Measurements from ENCODE around the gene CHCHD5. TPM values are rescaled to one million over a fixed set of nuclear protein-coding genes. Genes with fewer than 3 reads are reported as not detected.

The CHCHD5 gene
- total RNA-seq, 1 donor from 2014 or later = 38.4 TPM

- no peak overlapping the region for H3K4me3 Mint-ChIP-seq (ENCODE audit: low read depth)
- peaks cover 14% of the 10 kb centered on the region for H3K36me3 Mint-ChIP-seq (ENCODE audit: insufficient read depth)
- no peak for TF ChIP-seq CTCF (IDR thresholded peaks at IDR 0.05; ENCODE audit: unreplicated experiment)
Measured at GRCh38 chr2:112588611-112589045, 4.2 kb downstream of the CHCHD5 start.

GRCh38 chr2:112591413-112591812 lies 7.0 kb downstream of the CHCHD5 start:
- TF ChIP-seq CTCF (IDR thresholded peaks at IDR 0.05; ENCODE audit: unreplicated experiment) = no peak
- peaks cover 8% of the 10 kb centered on the region for H3K4me1 Mint-ChIP-seq (ENCODE audit: low read depth)
- H3K4me3 Mint-ChIP-seq (ENCODE audit: low read depth) = no peak overlapping the region
- peak overlapping the region; percentile 56 for H3K27ac Mint-ChIP-seq
- no peak for DNase-seq (ENCODE audit: low spot score, unreplicated experiment)
- peaks cover 15% of the 10 kb centered on the region for H3K36me3 Mint-ChIP-seq (ENCODE audit: insufficient read depth)
- H3K9me3 Mint-ChIP-seq (ENCODE audit: low read depth) = no peaks in the 10 kb centered on the region
- no peaks in the 10 kb centered on the region for H3K27me3 Mint-ChIP-seq

More at GRCh38 chr2:112588611-112589045, 4.2 kb downstream of the CHCHD5 start:
- DNase-seq (ENCODE audit: low spot score, unreplicated experiment) = no peak
- peak overlapping the region; percentile 30 for H3K27ac Mint-ChIP-seq
- H3K4me1 Mint-ChIP-seq (ENCODE audit: low read depth) = peaks cover 15% of the 10 kb centered on the region
- no peaks in the 10 kb centered on the region for H3K27me3 Mint-ChIP-seq
- H3K9me3 Mint-ChIP-seq (ENCODE audit: low read depth) = no peaks in the 10 kb centered on the region

- no peak for TF ChIP-seq CTCF (IDR thresholded peaks at IDR 0.05; ENCODE audit: unreplicated experiment)
- Mint-ChIP-seq H3K27me3 (no peaks in the 10 kb centered on the region), H3K36me3 (ENCODE audit: insufficient read depth) (peaks cover 5% of the 10 kb centered on the region), H3K9me3 (ENCODE audit: low read depth) (no peaks in the 10 kb centered on the region), H3K4me3 (ENCODE audit: low read depth) (no peak overlapping the region), H3K27ac (no peak overlapping the region), H3K4me1 (ENCODE audit: low read depth) (peaks cover 8% of the 10 kb centered on the region)
- no peak for DNase-seq (ENCODE audit: low spot score, unreplicated experiment)
Measured at GRCh38 chr2:112593736-112594135, 9.3 kb downstream of the CHCHD5 start.

GRCh38 chr2:112597537-112598322 lies 13.3 kb downstream of the CHCHD5 start:
- H3K4me1 Mint-ChIP-seq (ENCODE audit: low read depth) = peaks cover 7% of the 10 kb centered on the region
- peaks cover 3% of the 10 kb centered on the region for H3K36me3 Mint-ChIP-seq (ENCODE audit: insufficient read depth)
- H3K27me3 Mint-ChIP-seq = no peaks in the 10 kb centered on the region
- DNase-seq (ENCODE audit: low spot score, unreplicated experiment) = no peak
- TF ChIP-seq CTCF (IDR thresholded peaks at IDR 0.05; ENCODE audit: unreplicated experiment) = no peak
- H3K4me3 Mint-ChIP-seq (ENCODE audit: low read depth) = no peak overlapping the region
- H3K9me3 Mint-ChIP-seq (ENCODE audit: low read depth) = no peaks in the 10 kb centered on the region
- no peak overlapping the region for H3K27ac Mint-ChIP-seq

- Mint-ChIP-seq H3K4me3 (ENCODE audit: low read depth) (no peak overlapping the region), H3K9me3 (ENCODE audit: low read depth) (no peaks in the 10 kb centered on the region), H3K36me3 (ENCODE audit: insufficient read depth) (no peaks in the 10 kb centered on the region), H3K4me1 (ENCODE audit: low read depth) (peaks cover 16% of the 10 kb centered on the region), H3K27ac (no peak overlapping the region), H3K27me3 (no peaks in the 10 kb centered on the region)
- DNase-seq (ENCODE audit: low spot score, unreplicated experiment) = no peak
- no peak for TF ChIP-seq CTCF (IDR thresholded peaks at IDR 0.05; ENCODE audit: unreplicated experiment)
Measured at GRCh38 chr2:112600634-112601033, 16.2 kb downstream of the CHCHD5 start.

Data from progenitor cell of endocrine pancreas (in vitro differentiated cells).